Pancreas (tissue), 10 donors: ENCODE measurements around the gene IL18R1. TPM values are rescaled to one million over a fixed set of nuclear protein-coding genes. Genes with fewer than 3 reads are reported as not detected.

Experiments used
- ATAC-seq, 4 donors: fragments of 200-7000 bp; cut with Tn5 transposase; one replicate each; pipeline versions ENCODE4 v1.8.0 to v1.9.1; 2020; ENCODE audit warnings: mild to moderate bottlenecking in 4 of 4, moderate library complexity in 4 of 4
- DNase-seq, 6 donors: peaks; one replicate each; pipeline ENCODE4 v3.0.0-alpha.2; 2020
- FAIRE-seq: peaks from 2 replicates; lab custom pipeline; 2012; peaks lifted over from hg19 to GRCh38; lab: Jason Lieb, UNC
- H3K27ac ChIP-seq, 4 donors: fragments of 200-600 bp; sonication (generic); 1 replicate in 3 of 4; 2 replicates in 1 of 4; pipeline versions ENCODE4 v1.5.0 to v1.8.0; 2020
- H3K27me3 ChIP-seq, 4 donors: fragments of 200-600 bp; one replicate each; pipeline ENCODE4 v1.8.0; 2021
- H3K36me3 ChIP-seq, 3 donors: fragments of 200-600 bp; sonication (generic) in 1 of 3; one replicate each; pipeline versions ENCODE4 v1.5.0 to v1.8.0; 2020 to 2021
- H3K4me1 ChIP-seq, 3 donors: fragments of 200-600 bp; one replicate each; pipeline ENCODE4 v1.8.0; 2021
- H3K4me3 ChIP-seq, 4 donors: fragments of 200-600 bp; sonication (generic) in 2 of 4; one replicate each; pipeline versions ENCODE4 v1.5.0 to v1.8.0; 2020 to 2021
- H3K9me3 ChIP-seq, 4 donors: fragments of 200-600 bp; one replicate each; pipeline ENCODE4 v1.8.0; 2021
- CTCF ChIP-seq, 4 donors: fragments of 200-600 bp; sonication (generic) in 3 of 4; IDR thresholded peaks; one replicate each; pipeline versions ENCODE4 v1.5.0 to v1.8.0; 2021; ENCODE audit warnings: antibody characterized with exemption in 4 of 4
- WGBS, 2 donors: extraction: QIAGEN DNeasy Blood & Tissue Kit; methylation state at CpG; one replicate each; pipeline ENCODE4 v1.1.7; 2013; 5-methylcytosine and 5-hydroxymethylcytosine counted together
- intact Hi-C, 3 donors: fragments of 100-400 bp; cut with DNase I; formaldehyde crosslinking; loops; one replicate each; pipeline versions ENCODE4 v1.11.1 to v1.14.2; 2022
- polyA plus RNA-seq, 2 donors: library from polyadenylated mRNA; stranded (reverse); fragments of 200-250 nt; gene quantifications; one replicate each; pipeline ENCODE4 v1.2.3, GENCODE V29; 2013
- total RNA-seq, 6 donors: library from RNA; stranded (reverse); fragmentation: NEBNext Ultra II Directional in 4 of 6; extraction: Animal tissue kit (Norgen Biotek cat#: 25700) in 4 of 6; gene quantifications; one replicate each; pipeline versions ENCODE4 v1.2.1 to v1.2.4, GENCODE V29; 2021 to 2023
- donor health status: healthy with polysubstance abuse.
- donor health status: DM: no; HTN: no; CAD: no; lungs with moderate emphysema.
- donor health status: DM: no; HTN: no; CAD: no.
- donor health status: control.
- donor health status: control.
- donor health status: Bipolar disorder and iron deficiency.
- donor health status: DM: yes; HTN: yes; CAD: no.
- donor health status: DM: no; HTN: no; CAD: no.
- donor health status: DM: no; HTN: no; CAD: no.
- donor health status: DM: yes; HTN: yes; CAD: no.

Gene IL18R1
- total and polyA plus RNA-seq, 8 donors = 0.51 to 1.6 (median 0.91) TPM

DNA sequence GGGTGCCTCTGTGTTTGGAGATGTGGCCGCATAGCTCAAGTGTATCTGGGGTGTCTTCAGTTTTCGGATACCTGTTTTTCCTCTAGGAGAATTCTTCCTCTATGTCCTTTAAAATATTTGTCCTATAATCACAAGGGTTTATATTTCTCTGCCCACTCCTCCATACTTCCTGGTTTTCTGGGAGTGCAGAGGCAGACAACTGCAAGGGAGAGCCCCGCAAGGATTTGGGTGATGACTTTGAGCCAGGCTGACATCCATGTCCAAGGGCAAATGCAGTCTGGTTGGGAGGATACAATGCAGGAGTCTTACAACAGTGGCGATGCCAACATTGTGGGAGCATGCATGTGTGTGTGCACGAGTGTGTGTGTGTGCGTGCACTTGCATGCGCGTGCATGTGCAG, 42.1 kb upstream of the IL18R1 start:
- 74 to 94% methylated on average over 8 of the region's 8 CpGs for WGBS, 2 donors
- Histone ChIP-seq H3K4me3 (no peak overlapping the region), H3K36me3 (no peaks in the 10 kb centered on the region), H3K9me3 (no peaks in the 10 kb centered on the region), H3K27ac (no peak overlapping the region), H3K27me3 (no peaks in the 10 kb centered on the region), H3K4me1 (no peaks in the 10 kb centered on the region)
- DNase-seq (no peak), ATAC-seq (no peak), FAIRE-seq (no peak)
- no peak for TF ChIP-seq CTCF (IDR thresholded peaks at IDR 0.05)
- intact Hi-C loops = no loop called here

DNA sequence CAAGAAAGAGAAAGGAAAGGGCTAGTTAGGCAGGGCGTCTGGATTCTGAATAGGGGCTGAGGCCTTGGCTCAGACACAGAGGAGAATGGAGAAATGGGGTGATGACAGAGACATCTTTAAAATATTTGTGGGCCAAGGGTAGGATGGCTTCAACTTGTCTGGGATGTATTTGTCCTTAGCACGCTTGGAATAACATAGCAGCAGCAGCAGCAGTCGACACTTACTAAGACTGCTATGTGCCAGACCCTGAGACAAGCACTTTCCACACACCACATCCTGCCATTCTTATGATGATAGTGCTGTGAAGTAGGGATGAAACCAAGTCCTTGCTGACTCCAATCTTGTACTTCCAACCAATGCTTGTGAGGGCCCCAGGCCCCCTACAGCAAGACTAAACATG, 41.6 kb upstream of the IL18R1 start:
- DNase-seq = no peak
- no peak for TF ChIP-seq CTCF (IDR thresholded peaks at IDR 0.05)
- no peak for ATAC-seq
- Histone ChIP-seq H3K4me3 (no peak overlapping the region), H3K36me3 (no peaks in the 10 kb centered on the region), H3K27ac (no peak overlapping the region), H3K9me3 (no peaks in the 10 kb centered on the region), H3K4me1 (no peaks in the 10 kb centered on the region), H3K27me3 (no peaks in the 10 kb centered on the region)
- FAIRE-seq = no peak
- 76 to 77% methylated on average over 3 of the region's 3 CpGs for WGBS, 2 donors
- intact Hi-C loops = no loop called here

DNA sequence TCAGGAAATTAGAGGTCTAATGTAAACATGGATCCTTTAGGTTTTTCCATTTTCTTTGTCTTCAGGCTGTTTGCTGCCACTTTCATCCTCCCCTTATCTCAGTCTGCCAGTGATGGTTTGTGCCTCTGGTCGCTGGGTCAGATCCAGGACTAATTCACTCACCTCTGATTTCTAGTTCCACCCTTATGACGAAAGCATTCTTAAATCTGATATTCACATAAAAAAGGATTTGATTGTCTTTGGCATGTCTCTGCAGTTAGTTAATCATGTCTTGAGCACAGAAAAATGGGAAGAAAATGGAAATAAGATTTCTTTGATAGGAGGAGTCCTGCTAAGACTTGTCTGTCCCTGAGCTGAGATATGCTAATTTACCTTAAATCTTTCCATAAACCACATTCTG, 39.7 kb upstream of the IL18R1 start:
- Histone ChIP-seq H3K36me3 (no peaks in the 10 kb centered on the region), H3K27me3 (no peaks in the 10 kb centered on the region), H3K9me3 (no peaks in the 10 kb centered on the region), H3K27ac (no peak overlapping the region), H3K4me1 (no peaks in the 10 kb centered on the region), H3K4me3 (no peak overlapping the region)
- TF ChIP-seq CTCF (IDR thresholded peaks at IDR 0.05) = no peak
- ATAC-seq (no peak), FAIRE-seq (no peak), DNase-seq (no peak)
- 67 to 71% methylated on average over 2 of the region's 2 CpGs for WGBS, 2 donors
- intact Hi-C loops = no loop called here

DNA sequence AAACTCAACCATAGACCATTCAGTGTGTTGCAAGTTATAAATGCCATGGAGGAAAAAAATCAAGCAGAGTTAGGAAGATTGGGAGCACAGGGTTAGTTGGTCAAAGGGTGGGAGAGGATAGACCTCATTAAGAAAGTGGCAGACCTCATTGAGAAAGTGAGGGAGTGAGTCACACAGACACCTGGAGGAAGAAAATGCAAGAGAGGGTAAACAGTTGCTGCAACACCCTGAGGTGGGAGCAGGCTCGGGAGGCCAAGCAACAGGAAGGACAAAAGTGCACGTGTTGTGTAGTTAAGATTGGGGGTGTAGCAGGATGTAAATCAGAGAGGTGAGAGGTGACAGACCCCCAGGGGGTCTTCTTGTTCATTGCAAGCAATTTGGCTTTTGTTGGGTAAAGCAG, 37.9 kb upstream of the IL18R1 start:
- no peak for ATAC-seq
- TF ChIP-seq CTCF (IDR thresholded peaks at IDR 0.05) = no peak
- no peak for DNase-seq
- H3K4me1 ChIP-seq = no peaks in the 10 kb centered on the region
- FAIRE-seq = no peak
- H3K4me3 ChIP-seq = no peak overlapping the region
- 14 to 25% methylated on average over 2 of the region's 2 CpGs for WGBS, 2 donors
- H3K27ac ChIP-seq = no peak overlapping the region
- no peaks in the 10 kb centered on the region for H3K9me3 ChIP-seq
- no peaks in the 10 kb centered on the region for H3K36me3 ChIP-seq
- no peaks in the 10 kb centered on the region for H3K27me3 ChIP-seq
- intact Hi-C loops = no loop called here

GRCh38 chr2:102318437-102318836, 37.2 kb upstream of the IL18R1 start:
- H3K4me1 ChIP-seq = no peaks in the 10 kb centered on the region
- H3K9me3 ChIP-seq = no peaks in the 10 kb centered on the region
- intact Hi-C loops = no loop called here
- no peaks in the 10 kb centered on the region for H3K36me3 ChIP-seq
- TF ChIP-seq CTCF (IDR thresholded peaks at IDR 0.05) = no peak
- no peak overlapping the region for H3K4me3 ChIP-seq
- H3K27me3 ChIP-seq = no peaks in the 10 kb centered on the region
- ATAC-seq (no peak), DNase-seq (no peak), FAIRE-seq (no peak)
- no peak overlapping the region for H3K27ac ChIP-seq
- 54 to 68% methylated on average over 2 of the region's 2 CpGs for WGBS, 2 donors
